Hypothalamus (tissue), 51 donors: ENCODE data around the gene CHRNB4.
"Not testable (repeated sequence)": the region's sequence is repeated elsewhere in the genome, so short reads cannot be mapped to it uniquely, and the experiment has no call there.

Source experiments
- DNase-seq, 51 donors: peaks; one replicate each; lab custom pipeline; 2025; lab: John Stamatoyannopoulos, UW

Gene CHRNB4, protein sequence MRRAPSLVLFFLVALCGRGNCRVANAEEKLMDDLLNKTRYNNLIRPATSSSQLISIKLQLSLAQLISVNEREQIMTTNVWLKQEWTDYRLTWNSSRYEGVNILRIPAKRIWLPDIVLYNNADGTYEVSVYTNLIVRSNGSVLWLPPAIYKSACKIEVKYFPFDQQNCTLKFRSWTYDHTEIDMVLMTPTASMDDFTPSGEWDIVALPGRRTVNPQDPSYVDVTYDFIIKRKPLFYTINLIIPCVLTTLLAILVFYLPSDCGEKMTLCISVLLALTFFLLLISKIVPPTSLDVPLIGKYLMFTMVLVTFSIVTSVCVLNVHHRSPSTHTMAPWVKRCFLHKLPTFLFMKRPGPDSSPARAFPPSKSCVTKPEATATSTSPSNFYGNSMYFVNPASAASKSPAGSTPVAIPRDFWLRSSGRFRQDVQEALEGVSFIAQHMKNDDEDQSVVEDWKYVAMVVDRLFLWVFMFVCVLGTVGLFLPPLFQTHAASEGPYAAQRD

DNA sequence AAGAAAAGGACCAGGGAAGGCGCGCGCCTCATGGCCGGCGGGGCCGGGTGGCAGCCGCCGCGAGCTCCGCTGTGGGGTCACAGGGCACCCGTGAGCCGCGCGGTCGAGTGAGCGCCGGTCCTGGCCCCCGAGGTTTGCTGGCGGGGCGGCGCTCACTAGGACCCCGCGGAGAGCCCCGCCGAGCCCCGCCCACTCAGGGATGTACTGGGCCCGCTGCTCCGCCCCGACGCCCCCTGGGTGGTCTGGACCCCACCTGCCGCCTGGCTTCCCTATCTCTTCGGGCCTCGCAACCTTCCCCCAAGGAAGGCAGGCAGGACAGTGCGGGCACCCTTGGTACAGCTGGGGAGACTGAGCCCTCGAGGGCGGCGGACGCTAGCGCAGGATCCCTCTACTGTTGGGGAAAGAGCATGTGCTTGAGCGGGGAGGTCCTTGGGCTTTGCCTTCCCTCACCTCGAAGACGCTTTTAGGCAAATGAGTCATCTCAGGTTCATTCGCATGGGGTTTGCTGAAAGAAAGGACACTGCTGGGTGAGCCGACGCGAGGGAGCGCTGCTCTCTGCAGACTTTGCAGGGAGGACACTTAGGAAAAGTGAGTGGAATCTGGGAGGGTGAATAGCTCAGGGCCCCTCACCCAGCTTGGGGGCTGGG, at the start of gene CHRNB4:
Gene CHRNB4, minus strand, starts transcription at position 109 of the 647 bp plus-strand sequence. Its CDS starts 77 bp downstream, at position 32.
- DNase-seq = no peak

DNA sequence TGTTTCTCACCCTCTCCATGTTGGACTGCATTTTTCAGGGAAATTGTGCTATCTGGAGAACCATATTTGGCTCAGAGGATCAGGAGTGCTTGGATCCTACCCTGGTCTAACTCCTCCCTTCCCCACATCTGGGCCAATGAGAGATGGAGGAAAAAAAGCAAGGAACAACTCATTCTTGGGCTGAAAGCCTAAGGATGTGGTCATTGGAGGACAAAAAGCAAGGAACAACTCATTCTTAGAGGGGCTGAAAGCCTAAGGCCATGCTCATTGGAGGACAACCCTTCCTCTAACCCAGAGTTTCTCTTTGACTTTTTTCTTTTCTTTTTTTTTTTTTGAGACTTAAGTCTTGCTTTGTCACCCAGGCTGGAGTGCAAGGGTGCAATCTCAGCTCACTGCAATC, 48.6 kb upstream of the CHRNB4 start:
- no peak for DNase-seq

DNA sequence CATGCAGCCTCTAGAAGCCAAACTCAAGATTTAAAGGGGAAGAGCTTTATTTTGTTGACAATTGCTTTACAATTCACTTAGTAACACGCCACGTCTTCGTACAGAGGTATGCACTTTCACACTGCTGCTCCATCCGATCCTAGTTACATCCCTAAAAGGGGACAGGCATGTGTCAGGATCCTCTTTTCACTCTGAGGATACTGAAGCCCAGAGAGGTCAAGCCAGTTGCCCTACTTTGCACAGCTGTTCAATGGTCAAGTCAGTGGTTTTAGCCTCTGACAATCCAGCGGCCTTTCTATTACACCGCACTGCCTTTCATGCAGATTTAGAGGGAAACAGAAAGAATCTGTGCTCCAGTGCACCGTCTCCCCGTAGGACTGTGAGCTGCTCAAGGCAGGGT, 44.9 kb upstream of the CHRNB4 start:
- no peak for DNase-seq

DNA sequence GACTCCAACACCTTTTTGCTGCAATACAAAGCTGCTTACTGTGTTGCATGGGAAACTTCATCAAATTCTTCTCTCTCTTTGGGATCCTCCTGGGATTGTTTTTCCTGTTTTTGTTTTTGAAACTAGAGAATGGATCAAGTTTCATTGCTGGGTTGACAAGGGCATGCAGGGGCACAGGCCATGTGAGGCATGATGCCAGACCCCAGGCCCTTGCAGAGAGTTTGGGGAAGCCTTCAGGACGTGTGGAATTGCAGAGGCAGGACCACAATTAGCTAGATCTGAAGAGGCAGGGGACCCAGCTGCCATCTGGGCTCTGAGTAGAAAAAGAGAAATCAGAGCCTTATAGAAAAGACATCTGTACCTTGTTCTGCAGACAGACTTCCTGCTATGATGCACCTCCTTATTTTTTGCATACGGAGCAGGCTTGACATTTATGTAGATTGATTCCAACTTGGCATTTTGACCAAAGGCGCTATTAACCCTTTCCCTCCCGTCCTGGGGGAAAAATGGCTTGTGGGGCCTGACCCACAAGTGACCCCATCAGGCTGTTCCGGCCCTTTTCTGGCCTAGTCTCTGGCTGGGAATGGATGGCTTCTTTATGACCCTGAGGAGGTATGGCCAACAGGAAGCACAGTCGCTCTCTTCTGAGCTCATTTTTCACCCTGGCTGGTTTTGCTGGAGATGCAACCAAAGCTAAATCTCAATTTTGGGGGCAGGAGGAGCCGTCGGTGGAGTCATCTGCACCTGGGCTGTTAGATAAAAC, 44.3 kb upstream of the CHRNB4 start:
- no peak for DNase-seq

DNA sequence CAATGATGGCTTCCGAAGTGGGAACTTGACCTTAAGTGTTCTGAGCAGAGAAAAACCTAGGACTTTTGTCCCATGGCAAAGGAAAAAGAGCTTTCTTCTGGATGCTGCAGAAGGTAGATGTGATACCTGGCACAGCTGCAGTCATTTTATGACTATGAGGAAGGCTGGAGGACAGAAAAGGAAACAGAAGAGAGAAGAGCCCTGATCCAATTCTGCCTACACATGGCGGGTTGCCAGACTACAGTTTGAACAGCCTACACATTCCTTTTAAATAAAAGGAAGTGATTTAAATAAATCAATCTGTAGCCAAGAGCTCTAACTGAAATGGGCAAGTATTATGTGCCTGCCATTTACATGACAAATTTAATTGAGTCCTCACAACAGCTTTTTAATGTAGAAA, 43.6 kb upstream of the CHRNB4 start:
- no peak for DNase-seq

DNA sequence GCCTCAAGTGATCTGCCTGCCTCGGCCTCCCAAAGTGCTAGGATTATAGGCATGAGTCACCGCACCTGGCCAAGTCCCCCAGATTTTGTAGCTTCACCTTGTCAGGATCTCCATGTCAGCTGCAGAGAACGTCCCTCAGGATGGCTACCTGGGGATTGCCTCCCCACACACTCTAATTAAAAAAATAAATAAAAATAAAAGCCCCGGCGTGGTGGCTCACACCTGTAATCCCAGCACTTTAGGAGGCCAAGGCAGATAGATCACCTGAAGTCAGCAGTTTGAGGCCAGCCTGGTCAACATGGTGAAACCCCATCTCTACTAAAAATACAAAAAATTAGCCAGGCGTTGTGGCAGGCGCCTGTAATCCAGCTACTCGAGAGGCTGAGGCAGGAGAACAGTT, 42.6 kb upstream of the CHRNB4 start:
- DNase-seq = not testable (repeated sequence)

DNA sequence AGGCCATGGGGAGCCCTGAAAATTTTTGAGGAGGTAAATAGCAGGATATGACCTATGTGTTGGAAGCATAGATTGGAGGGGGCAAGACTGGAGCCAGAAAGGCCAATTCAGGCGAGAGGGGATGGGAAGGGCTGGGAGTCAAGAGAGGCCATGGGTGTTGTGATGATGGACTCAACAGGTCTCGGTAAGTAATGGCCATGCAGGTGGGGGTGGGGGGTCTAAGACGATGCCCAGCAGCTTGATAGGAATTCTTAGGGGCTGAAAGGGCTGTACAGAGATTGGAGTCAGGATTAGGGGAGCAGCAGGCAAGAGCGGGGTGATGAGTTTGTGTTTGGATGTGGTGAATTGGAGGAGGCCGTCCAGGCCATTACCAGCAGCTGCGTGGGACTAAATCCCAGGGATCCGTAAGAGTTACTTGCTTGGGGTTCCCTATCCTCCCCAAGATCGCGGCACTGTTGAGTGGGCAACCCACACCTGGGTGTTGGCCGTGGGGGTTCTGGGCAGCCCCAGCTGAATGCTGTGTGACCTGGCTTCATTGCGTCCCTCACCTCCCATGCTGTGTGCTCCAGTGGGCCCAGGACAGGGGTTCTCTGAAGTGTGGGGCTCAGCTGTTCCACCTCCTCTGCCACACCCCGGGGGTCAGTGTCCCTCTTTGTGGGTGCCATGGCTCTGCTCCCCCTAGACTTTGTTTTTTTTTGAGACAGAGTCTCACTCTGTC, 41.8 kb upstream of the CHRNB4 start:
- DNase-seq = no peak

DNA sequence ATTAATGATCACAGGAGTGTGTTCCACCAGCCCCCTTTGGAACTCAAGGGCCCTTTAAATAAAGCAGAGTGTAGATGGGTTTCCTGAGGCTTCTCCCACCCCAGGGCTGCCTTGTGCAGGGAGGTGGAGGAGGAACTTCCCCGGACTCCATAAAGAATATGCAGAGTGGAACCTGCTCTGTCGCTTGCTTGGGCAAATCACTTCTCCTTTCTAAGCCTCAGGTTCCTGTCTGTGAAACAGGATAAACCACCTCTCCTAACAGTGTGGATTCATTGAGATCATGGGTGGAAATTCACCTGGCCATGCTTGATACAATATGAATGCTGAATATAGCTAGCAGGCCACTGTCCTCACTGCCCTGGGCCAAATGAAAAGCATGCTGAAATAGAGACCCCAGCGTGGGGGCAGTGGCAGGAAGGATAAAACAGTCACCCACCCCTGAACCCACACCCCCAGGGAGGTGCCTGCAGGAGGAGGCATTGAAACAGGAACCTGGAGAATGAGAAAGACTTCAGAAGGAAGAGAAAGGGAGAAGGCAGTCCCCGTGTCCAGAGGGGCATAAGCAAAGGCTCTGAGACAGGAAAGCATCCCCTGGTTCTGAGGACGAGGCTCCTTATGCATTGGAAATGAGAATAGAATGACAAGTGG, 41.1 kb upstream of the CHRNB4 start:
- no peak for DNase-seq

DNA sequence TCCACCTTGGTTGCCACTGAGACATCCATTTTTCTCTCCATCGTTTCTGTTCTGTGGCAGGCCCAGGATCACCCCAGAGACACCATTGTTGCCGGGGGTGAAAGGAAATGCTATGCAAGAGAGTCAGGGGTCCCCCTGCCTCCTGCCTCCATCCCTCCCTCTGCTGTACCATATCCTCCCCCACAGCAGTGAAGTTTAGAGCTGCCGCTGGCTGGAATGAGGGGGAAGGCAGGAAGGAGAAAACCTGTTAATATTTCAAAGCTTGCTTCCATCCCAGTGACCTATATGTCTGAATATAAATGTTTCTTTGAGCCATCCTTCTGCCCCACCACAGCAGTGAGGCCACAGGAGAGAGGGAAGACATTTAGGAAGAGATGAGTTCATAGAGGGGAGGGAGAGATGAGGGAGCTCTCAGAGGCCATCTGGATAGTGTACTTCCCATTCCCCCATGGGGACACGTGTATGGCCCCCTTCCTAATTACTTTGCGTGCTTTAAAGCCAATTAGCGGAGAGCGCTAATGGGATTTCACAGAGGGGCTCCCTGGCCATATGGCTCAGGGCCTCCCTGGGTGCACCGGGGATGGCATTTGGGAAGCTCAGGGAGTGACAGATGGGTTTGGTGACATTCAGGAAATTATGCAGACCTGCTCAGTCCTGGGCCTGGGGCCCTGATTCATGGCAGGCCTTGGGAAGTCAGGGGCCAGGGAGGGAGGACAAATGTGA, 40.4 kb upstream of the CHRNB4 start:
- DNase-seq = no peak

DNA sequence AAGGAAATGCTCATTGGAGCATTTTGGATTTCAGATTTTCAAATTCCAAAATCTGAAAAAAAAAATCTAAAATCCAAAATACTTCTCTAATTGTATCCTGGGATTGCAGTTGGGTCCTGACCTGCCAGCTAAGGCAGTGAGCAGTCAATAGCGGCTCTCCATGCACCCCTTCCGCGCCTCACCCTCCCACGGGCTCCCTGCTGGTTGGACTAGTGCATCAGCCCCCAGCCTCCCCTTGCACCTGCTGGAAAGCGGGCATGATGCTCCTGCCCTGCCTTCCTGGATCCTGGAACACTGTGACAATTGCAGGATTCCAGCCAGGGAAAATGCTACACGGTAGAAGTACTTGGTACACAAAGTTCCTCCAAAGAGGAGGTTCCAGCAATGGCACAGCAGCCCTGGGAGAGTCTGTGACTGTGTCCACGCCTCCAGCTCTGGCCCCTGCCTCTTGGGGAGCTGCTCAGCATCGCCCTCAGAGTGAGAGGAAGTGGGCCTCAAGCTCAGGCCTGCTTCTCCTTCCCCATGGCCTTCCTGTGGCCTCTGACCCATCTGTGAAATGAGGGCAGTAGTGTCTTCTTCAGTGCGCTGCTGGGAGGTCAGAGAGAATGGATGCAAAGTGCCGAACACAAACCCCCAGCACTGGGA, 39.5 kb upstream of the CHRNB4 start:
- DNase-seq = no peak

DNA sequence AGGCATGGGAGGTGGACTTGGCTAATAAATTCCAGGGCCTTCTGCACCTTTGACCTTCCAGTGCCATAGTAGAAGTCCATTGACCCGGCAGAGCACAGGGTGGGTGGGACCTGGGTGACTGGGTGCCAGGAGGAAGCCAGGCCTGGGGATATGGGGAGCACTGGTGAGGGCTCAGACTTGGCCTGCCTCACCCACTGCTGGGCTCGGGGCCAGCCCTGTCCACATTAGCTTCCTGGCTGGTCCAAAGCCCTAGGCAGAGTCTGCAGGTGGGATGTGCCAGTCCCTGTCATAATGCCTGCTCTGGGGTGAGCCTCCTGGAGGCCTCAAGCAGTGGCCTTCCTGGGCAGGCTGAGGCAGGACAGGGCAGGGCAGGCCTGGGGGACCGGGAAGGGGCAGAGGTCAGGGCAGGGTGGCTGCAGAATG, 38.1 kb upstream of the CHRNB4 start:
- no peak for DNase-seq

DNA sequence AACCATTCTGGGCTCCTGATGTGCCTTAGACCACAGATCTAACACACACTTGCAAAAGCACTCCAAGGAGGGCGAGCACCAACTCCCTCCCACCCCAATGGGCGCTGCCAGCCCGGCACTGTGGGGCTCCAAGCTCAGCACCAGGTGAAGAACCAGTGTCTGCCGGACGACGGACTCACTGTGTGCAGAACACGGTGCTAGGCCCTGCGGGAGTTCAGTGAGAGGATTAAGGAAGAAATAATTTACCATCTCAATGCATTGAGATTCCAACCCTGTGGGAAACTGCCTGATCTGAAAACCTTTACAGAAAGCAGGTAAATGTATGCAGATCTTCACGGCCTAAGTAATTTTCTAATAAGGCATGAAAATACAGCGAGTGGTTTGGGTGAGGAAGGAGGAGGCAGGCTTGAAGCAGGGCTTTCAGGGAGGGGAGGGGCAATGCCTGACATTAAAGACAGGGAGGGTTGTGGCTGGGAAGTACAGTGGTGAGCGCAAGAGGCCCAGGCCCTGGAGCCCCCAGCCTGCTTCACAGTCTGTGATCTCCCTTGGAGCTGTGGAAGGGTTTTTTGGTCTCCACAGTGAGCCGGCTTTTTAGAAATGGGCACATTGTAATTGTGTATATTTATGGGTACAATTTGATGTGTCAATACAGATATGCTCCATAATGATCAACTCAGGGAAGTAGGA, 35.6 kb upstream of the CHRNB4 start:
- no peak for DNase-seq

DNA sequence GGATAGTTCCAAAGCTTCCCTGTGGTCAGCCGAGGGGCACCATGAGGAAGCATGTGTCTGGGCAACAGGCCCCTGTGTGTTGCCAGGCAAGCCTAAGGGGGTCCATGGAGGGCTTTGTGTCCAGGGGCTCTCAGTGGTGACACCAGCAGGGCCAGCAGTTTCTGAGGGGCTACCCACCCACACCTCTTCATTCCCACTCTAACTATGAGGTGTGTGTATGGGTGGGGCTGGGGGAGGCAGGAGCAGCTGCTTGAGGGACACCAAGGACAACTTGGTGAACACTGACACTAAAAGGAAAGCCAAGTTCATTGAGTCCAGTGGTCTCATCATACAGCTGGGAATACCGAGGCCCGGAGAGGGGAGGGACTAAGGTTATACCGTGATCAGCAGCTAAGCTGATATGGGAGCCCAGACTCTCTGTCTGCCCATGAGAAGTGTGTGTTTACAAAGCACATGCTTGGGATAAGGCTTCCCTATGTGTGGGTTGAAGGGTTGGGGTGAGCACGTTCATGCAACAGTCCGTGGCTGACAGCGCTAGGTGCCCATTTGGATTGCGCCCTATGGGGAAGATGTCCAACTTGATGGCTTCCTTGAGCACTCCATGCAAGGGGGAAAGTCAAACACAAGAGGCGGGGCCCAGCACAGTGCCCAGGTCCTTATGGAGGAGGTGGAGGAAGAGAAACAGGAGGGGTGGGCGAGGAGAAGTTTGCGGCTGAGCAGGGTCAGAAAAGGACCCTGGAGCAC, 34.8 kb upstream of the CHRNB4 start:
- no peak for DNase-seq

DNA sequence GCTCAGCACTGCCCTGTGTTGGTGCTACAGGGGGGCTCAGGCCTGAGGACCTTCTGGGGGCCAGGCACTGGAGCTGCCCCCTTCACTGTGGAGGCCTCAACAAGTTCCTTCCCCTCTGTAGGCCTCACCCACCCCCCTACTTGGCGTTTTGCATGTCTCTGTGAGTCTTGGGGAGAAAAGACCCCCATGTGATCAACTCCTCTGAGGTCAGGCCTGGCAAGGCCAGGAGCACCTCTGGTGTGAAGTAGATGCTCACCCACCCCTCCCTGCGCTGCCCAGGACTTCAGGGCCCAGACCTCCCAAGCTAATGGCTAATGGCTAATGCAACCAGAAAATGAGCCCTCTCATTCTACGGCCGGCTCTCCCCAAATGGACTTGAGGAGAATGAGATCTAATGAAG, 34.2 kb upstream of the CHRNB4 start:
- no peak for DNase-seq

DNA sequence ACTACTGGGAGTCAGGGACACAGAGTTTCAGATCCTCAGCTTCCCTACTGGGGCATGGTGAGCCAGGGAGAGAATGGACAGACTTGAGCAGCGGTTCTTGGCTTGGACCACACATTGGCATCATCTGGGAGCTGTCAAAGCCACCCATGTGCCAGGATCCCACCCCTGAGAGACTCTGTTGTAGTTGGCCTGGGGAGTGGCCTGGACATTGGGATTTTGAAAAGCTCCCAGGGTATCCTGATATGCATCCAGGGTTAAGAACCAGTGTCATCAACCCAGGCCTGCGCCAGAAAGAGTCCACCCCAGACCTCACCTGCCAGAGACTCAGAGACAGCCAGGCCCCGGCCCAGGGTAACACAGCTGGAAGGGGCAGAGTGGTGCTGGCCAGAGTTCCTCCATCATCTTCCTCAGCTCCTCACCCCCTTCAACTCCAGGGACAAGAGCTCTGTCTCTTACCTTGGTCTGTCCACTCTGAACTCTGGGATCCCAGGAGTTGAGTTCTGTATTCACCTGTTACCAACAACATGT, 33.0 kb upstream of the CHRNB4 start:
- DNase-seq = no peak

DNA sequence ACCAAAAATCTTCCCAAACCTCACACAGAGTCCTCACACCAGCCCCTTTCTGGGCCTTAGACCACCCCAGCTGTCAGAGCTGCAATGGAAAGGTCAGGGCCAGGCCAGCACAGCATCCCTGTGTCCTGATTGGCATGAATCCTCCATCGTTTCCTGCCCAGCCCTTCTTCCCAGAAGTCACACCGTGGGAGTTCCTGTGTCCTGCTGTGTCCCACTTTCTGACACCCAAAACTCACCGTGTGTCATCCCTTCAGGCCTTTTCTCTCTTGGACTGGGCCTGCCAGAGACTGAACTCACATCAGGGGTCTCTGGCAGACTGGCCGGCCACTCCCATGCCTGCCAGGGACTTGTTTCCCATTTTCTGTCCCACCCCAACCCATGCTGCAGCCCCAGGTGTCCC, 32.5 kb upstream of the CHRNB4 start:
- no peak for DNase-seq

DNA sequence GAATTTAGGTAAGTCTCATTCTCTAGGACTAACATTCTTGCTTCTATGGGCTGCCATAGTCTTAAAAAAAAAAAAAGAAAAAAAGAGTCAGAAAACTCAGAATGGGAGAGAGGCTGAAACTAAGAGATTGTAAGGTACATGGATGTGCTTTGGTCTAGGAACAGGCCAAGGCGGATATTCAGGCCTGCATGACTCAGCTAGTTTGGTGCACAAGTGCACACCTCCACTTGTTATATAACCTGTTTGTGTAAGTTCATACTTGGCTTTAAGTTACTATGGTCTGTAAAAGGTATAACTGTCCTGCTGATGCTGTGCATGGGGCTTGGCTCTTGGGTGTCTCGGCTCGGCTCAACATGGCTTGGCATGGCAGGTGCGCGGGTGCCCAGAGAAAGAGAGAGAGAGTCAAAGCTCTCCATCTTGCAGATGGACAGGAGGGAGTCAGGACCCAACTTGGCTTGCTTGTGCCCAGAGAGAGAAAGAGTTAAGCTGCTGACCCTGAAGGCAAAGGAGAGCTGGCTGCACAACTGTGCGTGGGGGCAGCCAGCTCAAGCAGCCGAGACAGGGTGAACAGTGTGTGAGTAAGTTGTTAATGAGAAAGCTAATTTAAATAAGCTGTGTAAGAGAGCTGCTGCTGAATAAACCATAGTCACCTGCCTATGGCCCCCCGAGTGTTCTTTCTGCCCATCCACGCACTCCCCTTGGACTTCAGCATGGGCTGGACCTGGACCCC, 31.4 kb upstream of the CHRNB4 start:
- DNase-seq = peak in 1 of 51 donors; percentile 2
